ENCODE results near the gene MRPL9.

Gene MRPL9

GRCh38 chr1:151710187-151710840 is 53.0 kb downstream of the MRPL9 start:
- DNase-seq = peak; percentile 45
